ENCODE results near the gene SUPT3H.

Gene SUPT3H

DNA sequence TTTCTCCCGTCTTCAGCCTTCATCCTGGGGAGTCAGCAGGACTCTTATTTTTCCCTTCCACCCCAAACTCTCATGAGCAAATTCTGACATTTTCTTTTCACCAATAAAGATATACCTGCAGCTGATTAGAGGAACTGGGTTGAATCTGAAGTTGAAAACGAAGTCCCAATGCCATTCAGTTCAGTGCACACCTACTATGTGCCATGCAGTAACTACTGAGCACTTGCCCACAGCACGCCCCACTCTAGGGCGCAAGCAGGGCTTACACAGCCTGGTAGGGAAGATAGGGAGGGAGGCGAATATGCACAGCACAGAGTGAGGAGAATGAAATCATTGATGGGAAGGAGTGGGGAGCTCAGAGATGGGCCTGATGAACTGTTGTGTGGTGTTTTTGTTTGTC, 588.7 kb downstream of the SUPT3H start:
- Mint-ChIP-seq H3K4me1 (peaks cover 24% of the 10 kb centered on the region), H3K4me3 (no peak overlapping the region), H3K27ac (peak overlapping the region; percentile 8), H3K36me3 (ENCODE audit: low read depth) (no peaks in the 10 kb centered on the region), H3K27me3 (ENCODE audit: low read depth, poor library complexity) (peaks cover 2% of the 10 kb centered on the region), H3K9me3 (peaks cover 21% of the 10 kb centered on the region)
- no peak for DNase-seq
- TF ChIP-seq, protein P1, sequence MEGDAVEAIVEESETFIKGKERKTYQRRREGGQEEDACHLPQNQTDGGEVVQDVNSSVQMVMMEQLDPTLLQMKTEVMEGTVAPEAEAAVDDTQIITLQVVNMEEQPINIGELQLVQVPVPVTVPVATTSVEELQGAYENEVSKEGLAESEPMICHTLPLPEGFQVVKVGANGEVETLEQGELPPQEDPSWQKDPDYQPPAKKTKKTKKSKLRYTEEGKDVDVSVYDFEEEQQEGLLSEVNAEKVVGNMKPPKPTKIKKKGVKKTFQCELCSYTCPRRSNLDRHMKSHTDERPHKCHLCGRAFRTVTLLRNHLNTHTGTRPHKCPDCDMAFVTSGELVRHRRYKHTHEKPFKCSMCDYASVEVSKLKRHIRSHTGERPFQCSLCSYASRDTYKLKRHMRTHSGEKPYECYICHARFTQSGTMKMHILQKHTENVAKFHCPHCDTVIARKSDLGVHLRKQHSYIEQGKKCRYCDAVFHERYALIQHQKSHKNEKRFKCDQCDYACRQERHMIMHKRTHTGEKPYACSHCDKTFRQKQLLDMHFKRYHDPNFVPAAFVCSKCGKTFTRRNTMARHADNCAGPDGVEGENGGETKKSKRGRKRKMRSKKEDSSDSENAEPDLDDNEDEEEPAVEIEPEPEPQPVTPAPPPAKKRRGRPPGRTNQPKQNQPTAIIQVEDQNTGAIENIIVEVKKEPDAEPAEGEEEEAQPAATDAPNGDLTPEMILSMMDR (IDR thresholded peaks at IDR 0.05) = no peak

DNA sequence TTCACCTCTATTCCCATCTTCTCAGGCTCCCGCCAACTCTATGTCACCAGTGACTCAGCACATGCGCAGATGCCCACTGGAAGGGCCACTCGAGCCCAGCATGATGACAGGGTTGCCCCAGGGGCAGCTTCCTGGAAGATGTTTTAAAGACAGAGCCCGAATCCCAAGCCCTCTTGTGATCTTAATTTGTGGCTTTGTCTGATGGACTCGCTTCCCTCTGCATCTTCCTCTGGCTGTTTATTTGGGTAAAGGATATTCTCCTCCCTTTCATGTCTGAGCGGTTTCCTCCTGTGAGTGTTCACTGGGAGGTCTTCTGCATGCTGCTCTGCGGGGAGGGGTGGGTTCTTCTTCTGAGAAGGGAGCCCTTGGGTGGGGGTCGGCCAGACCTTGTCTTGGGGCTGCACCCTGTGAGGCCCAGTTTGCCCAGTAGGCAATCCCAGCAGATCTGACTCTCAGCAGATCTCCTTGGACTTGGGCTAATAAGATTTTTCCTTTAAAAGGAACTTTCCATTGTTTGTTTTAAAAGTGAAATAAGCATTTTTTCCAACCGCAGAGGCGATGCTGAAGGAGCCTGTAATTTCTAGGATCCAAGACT, 589.2 kb downstream of the SUPT3H start:
- Mint-ChIP-seq H3K27ac (no peak overlapping the region), H3K36me3 (ENCODE audit: low read depth) (peaks cover 5% of the 10 kb centered on the region), H3K27me3 (ENCODE audit: low read depth, poor library complexity) (peaks cover 2% of the 10 kb centered on the region), H3K4me3 (no peak overlapping the region), H3K4me1 (peaks cover 24% of the 10 kb centered on the region), H3K9me3 (peaks cover 26% of the 10 kb centered on the region)
- TF ChIP-seq, protein P1 (IDR thresholded peaks at IDR 0.05) = no peak
- no peak for DNase-seq

DNA sequence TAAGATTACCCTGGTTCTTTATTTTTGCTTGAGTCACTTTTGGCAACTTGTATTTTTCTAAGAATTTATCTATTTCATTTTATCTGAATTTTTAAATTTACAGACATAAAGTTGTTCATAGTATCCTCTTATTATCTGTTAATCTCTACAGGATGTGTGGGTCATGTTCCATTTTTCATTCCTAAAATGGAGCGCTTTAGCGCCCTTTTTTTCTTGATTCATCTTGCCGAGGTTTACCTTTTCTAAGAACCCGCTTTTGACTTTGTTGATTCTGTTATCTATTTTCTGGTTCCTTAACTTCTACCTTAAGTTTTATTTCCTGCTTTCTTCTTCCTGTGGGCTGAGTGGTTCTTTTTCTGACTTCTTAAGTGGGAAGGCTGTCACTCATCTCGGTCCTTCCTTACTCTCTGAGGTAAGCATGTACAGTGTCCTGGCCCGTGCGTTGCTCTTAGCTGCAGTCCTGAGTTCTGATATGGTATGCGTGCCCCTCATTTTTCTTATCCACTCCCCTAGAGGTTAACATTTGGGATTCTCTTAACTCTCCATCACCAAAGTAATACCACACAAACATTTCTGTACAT, 590.4 kb downstream of the SUPT3H start:
- Mint-ChIP-seq H3K9me3 (peaks cover 30% of the 10 kb centered on the region), H3K4me1 (peaks cover 29% of the 10 kb centered on the region), H3K4me3 (no peak overlapping the region), H3K27ac (no peak overlapping the region), H3K36me3 (ENCODE audit: low read depth) (peaks cover 8% of the 10 kb centered on the region), H3K27me3 (ENCODE audit: low read depth, poor library complexity) (peaks cover 2% of the 10 kb centered on the region)
- DNase-seq = no peak
- TF ChIP-seq, protein P1 (IDR thresholded peaks at IDR 0.05) = no peak

DNA sequence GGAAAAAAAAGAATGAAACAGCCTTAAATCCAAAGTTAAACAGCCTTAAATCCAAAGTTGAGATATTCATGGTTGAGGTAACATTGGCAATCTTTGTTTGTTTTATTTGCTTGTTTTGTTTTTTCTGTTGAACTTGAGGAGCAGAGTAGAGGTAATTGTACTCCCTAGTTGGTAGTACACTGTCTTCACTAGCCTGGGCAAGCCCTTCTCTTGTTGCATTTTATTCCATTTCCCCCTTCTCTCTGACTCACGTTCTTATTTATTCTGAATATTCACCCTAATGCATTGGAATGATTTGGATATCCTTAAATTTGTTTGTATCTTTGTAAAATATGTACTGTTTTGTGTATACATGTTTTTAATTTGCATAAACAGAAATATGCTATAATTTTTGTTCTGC, 592.6 kb downstream of the SUPT3H start:
- Mint-ChIP-seq H3K9me3 (peaks cover 30% of the 10 kb centered on the region), H3K4me3 (no peak overlapping the region), H3K27me3 (ENCODE audit: low read depth, poor library complexity) (peaks cover 2% of the 10 kb centered on the region), H3K27ac (no peak overlapping the region), H3K4me1 (peaks cover 33% of the 10 kb centered on the region), H3K36me3 (ENCODE audit: low read depth) (peaks cover 8% of the 10 kb centered on the region)
- TF ChIP-seq, protein P1 (IDR thresholded peaks at IDR 0.05) = no peak
- DNase-seq = no peak

DNA sequence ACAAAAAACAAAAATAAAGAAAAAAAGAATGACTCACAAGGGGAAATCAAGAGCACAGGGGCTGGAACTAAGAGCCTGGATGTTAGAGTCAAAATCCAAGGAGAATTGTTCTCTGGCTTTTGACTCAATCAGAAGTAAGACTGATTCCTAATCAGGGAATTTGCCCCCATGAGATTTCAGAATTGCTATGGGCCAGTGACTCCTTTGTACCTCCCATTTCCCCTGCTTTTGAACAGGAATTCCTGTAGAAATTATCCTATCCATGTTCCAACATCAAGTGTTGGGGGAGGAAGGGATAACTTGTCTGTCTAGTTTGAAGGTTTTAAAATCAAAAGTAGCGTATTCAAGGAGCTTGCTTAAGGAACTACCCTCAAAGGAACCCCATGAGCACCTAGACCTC, 593.5 kb downstream of the SUPT3H start:
- H3K27me3 Mint-ChIP-seq (ENCODE audit: low read depth, poor library complexity) = peaks cover 2% of the 10 kb centered on the region
- peaks cover 8% of the 10 kb centered on the region for H3K36me3 Mint-ChIP-seq (ENCODE audit: low read depth)
- TF ChIP-seq, protein P1 (IDR thresholded peaks at IDR 0.05) = no peak
- H3K27ac Mint-ChIP-seq = peak overlapping the region; percentile 11
- no peak overlapping the region for H3K4me3 Mint-ChIP-seq
- no peak for DNase-seq
- H3K4me1 Mint-ChIP-seq = peaks cover 27% of the 10 kb centered on the region
- H3K9me3 Mint-ChIP-seq = peaks cover 30% of the 10 kb centered on the region

DNA sequence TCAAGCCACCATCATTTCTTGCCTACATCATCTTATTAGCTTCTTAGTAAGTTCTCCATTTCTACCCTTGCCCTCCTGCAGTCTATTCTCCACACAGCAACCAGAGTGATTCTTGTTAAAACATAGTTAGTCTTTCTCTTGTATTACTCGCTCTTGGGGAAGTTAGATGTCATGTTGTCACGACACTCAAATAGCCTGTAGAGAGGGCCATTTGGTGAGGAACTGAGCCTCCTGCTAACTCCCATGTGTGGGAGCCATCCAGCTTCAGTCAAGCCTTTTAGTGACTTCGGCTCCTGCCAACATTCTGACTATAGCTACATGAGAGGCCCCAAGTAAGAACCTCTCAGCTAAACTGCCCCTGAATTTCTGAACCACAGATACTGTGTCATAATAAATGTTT, 594.8 kb downstream of the SUPT3H start:
- Mint-ChIP-seq H3K4me3 (no peak overlapping the region), H3K4me1 (peaks cover 14% of the 10 kb centered on the region), H3K27ac (no peak overlapping the region), H3K27me3 (ENCODE audit: low read depth, poor library complexity) (peaks cover 2% of the 10 kb centered on the region), H3K9me3 (peaks cover 30% of the 10 kb centered on the region), H3K36me3 (ENCODE audit: low read depth) (peaks cover 8% of the 10 kb centered on the region)
- TF ChIP-seq, protein P1 (IDR thresholded peaks at IDR 0.05) = no peak
- DNase-seq = no peak
